ENCODE measurements around the gene MLN. TPM values are rescaled to one million over a fixed set of nuclear protein-coding genes. Genes with fewer than 3 reads are reported as not detected.

MLN gene
- total and polyA plus RNA-seq, 2 experiments from 2014 or later = not detected

- H3F3A ChIP-seq (replicated peaks; ENCODE audit: low read depth) = no peaks in the 10 kb centered on the region
- H3K4me1 ChIP-seq (ENCODE audit: insufficient read depth) = peaks cover 22% of the 10 kb centered on the region
- H3K27ac Mint-ChIP-seq = peak overlapping the region; percentile 4; the same call in 1 of the 2 replicates
- DNase-seq (ENCODE audit: low spot score) = peak; percentile 58
- H3K9me3 Mint-ChIP-seq = peaks cover 23% of the 10 kb centered on the region
- H3K27me3 Mint-ChIP-seq (ENCODE audit: insufficient read depth, low read depth, poor library complexity) = peaks cover 18% of the 10 kb centered on the region
- H4K20me1 ChIP-seq (replicated peaks; ENCODE audit: insufficient read depth) = no peaks in the 10 kb centered on the region
- H3K4me3 Mint-ChIP-seq = no peak overlapping the region
- no peak overlapping the region for H3K4me3 ChIP-seq
- no peaks in the 10 kb centered on the region for H3K36me3 ChIP-seq (ENCODE audit: insufficient read depth)
- H3K79me2 ChIP-seq (replicated peaks; ENCODE audit: insufficient read depth) = no peaks in the 10 kb centered on the region
- no peak overlapping the region; the same call in 1 of the 2 replicates for H3K4me2 ChIP-seq
- peaks cover 16% of the 10 kb centered on the region for H3K36me3 Mint-ChIP-seq (ENCODE audit: low read depth)
- H3K4me1 Mint-ChIP-seq = peaks cover 28% of the 10 kb centered on the region
- peak; percentile 74 for ATAC-seq
- no peak for TF ChIP-seq JUNB (IDR thresholded peaks at IDR 0.05; ENCODE audit: unreplicated experiment)
- no peak for TF ChIP-seq ZNF331 (CRISPR knock-in tag; IDR thresholded peaks at IDR 0.05; ENCODE audit: low read depth)
- no peak for TF ChIP-seq CREB1 (CRISPR knock-in tag; IDR thresholded peaks at IDR 0.05; ENCODE audit: low read depth)
- no peak for TF ChIP-seq ZNF462 (CRISPR knock-in tag; IDR thresholded peaks at IDR 0.05)
- TF ChIP-seq EZH2phosphoT487 (IDR thresholded peaks at IDR 0.05; ENCODE audit: unreplicated experiment) = no peak
- no peaks in the 10 kb centered on the region for H3K9me2 ChIP-seq (ENCODE audit: insufficient read depth)
- no peaks in the 10 kb centered on the region for H3K27me3 ChIP-seq (ENCODE audit: insufficient read depth)
- no peak overlapping the region for H3K27ac ChIP-seq (ENCODE audit: low read depth)
- peak overlapping the region; percentile 92 for H2AFZ ChIP-seq
These were observed 34.3 kb upstream of the MLN start for GRCh38 chr6:33837971-33838665.
